HL-60 (cell line): ENCODE measurements around the gene MGAT5.

Source experiments
- CTCF ChIP-seq: IDR thresholded peaks from one replicate; pipeline ENCODE4 v1.5.1; 2011; ENCODE audit warnings: low read length, control low read depth, inconsistent platforms; ENCODE audit not compliant: insufficient read depth
- GABPA ChIP-seq: IDR thresholded peaks from 2 replicates; pipeline ENCODE4 v1.6.1; 2012; ENCODE audit warnings: low read depth
- TF ChIP-seq, protein P1 (sequence below): IDR thresholded peaks from 2 replicates; pipeline ENCODE4 v1.6.1; 2012; ENCODE audit warnings: low read depth; ENCODE audit not compliant: insufficient replicate concordance

DNA sequence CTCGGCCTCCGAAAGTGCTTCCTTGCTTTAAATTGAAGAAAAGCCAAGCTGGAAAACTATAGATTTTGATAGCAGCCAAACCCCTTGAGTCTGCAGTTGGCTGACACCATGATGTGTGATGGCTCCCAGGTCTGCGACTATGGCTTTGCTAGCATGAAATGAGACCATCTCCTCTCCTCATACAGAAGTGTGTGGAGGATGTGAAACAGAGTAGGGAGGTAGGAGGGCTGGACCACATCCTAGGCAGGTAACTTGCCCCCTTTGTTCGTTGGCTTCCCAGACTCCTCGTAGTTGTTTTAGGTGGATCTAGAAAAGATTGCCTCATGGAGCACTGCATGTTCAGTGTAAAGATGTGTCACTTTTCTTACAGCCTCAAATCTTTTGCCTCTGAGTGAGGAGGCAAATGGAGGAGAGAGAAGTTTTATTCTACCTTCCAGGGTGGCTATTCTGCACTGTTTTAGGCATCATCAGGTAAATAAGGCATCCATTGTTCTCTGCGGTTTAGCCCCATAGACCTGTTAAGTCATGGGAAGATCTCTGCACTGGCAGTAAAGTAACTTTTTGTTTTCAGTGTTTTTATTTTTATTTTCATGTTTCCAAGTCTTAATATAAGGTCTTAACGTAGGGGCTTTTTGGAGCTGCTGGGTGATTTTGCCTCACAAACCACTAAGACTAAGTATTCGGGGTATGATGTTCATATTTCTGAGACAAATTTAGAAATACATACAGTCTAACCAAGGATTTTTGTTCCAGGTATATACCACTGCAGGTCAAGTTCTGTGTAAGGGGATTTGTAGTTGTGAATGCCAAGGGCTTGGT, 40.1 kb downstream of the MGAT5 start:
- TF ChIP-seq, protein P1, sequence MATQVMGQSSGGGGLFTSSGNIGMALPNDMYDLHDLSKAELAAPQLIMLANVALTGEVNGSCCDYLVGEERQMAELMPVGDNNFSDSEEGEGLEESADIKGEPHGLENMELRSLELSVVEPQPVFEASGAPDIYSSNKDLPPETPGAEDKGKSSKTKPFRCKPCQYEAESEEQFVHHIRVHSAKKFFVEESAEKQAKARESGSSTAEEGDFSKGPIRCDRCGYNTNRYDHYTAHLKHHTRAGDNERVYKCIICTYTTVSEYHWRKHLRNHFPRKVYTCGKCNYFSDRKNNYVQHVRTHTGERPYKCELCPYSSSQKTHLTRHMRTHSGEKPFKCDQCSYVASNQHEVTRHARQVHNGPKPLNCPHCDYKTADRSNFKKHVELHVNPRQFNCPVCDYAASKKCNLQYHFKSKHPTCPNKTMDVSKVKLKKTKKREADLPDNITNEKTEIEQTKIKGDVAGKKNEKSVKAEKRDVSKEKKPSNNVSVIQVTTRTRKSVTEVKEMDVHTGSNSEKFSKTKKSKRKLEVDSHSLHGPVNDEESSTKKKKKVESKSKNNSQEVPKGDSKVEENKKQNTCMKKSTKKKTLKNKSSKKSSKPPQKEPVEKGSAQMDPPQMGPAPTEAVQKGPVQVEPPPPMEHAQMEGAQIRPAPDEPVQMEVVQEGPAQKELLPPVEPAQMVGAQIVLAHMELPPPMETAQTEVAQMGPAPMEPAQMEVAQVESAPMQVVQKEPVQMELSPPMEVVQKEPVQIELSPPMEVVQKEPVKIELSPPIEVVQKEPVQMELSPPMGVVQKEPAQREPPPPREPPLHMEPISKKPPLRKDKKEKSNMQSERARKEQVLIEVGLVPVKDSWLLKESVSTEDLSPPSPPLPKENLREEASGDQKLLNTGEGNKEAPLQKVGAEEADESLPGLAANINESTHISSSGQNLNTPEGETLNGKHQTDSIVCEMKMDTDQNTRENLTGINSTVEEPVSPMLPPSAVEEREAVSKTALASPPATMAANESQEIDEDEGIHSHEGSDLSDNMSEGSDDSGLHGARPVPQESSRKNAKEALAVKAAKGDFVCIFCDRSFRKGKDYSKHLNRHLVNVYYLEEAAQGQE: no peak
- no peak for TF ChIP-seq GABPA
- TF ChIP-seq CTCF: no peak
